RWPE2 (cell line): ENCODE measurements around the gene PPP1R15B.

Experiments
- ATAC-seq: fragments of 200-7000 bp; cut with Tn5 transposase; 3 replicates; pipeline ENCODE4 v1.9.1; 2021; ENCODE audit warnings: low read depth
- DNase-seq: peaks from one replicate; pipeline ENCODE4 v3.0.0-alpha.2; 2020; ENCODE audit warnings: low spot score
- H3K27ac ChIP-seq: fragments of 450-650 bp; 2 replicates; pipeline ENCODE4 v1.5.1; 2017; ENCODE audit warnings: mild to moderate bottlenecking; ENCODE audit not compliant: poor library complexity, severe bottlenecking
- H3K27me3 ChIP-seq: fragments of 250-450 bp; sonication (Bioruptor Pico); 2 replicates; pipeline ENCODE4 v1.5.1; 2021; ENCODE audit warnings: mild to moderate bottlenecking, moderate library complexity; ENCODE audit not compliant: insufficient read depth, poor library complexity, severe bottlenecking
- H3K36me3 ChIP-seq: fragments of 250-450 bp; sonication (Bioruptor Pico); 2 replicates; pipeline ENCODE4 v1.5.1; 2020; ENCODE audit warnings: low read depth, mild to moderate bottlenecking, moderate library complexity
- H3K4me1 ChIP-seq: fragments of 250-450 bp; sonication (Bioruptor Pico); 2 replicates; pipeline ENCODE4 v1.5.1; 2021; ENCODE audit warnings: mild to moderate bottlenecking, moderate library complexity; ENCODE audit not compliant: insufficient read depth, poor library complexity, severe bottlenecking
- H3K4me3 ChIP-seq: fragments of 250-450 bp; sonication (Bioruptor Pico); 2 replicates; pipeline ENCODE4 v1.5.1; 2021; ENCODE audit warnings: mild to moderate bottlenecking, moderate library complexity; ENCODE audit not compliant: severe bottlenecking
- H3K9me3 ChIP-seq: fragments of 250-450 bp; sonication (Bioruptor Pico); 2 replicates; pipeline ENCODE4 v1.5.1; 2021; ENCODE audit warnings: mild to moderate bottlenecking, moderate library complexity; ENCODE audit not compliant: severe bottlenecking
- TF ChIP-seq, protein P1 (sequence below): fragments of 450-650 bp; IDR thresholded peaks from one replicate; pipeline ENCODE4 v1.5.1; 2017; ENCODE audit warnings: mild to moderate bottlenecking, moderate library complexity; ENCODE audit not compliant: poor library complexity, severe bottlenecking

PPP1R15B gene

DNA sequence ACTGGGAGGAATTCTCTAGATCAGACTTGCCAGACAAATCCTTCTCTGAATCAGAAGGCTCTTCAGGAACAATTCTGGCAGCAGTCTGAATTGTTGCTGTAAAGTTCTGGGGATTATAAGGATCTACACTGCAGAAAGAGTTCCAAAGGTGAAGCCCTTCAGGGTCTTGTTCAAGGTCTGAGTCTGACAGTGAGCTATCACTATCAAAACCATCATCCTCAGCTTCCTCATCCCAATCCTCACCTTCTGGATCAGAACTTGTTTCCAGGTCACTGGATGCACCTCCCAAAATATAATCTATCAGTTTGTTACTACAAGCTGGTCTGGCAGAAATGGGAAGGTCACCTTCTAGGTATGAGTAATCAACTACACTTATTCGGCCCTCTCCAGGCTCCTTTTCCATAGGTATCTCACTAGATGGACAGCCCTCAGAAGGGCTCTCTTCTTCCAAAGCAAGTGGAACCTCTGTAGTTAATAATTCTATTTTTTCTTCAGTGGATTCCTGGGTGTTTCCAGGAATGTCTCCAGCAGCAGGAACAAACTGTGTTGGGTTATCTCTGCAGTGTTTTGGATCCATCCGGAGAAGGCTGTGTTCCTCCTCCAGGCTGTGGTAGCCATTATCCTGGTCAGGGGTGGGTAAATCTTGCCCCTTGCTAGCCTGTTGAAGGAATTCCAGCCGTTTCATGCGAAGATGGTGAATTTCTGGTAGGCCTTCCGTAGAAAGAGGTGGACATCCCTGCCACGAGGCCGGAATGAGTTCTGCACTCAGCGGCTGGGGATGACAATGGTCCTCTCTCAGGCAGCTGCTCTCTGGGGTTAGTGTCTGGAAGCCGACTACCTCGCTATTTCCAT lies 1.6 kb downstream of the PPP1R15B start:
- no peak for ATAC-seq
- peak overlapping the region; percentile 94 for H3K4me3 ChIP-seq

DNA sequence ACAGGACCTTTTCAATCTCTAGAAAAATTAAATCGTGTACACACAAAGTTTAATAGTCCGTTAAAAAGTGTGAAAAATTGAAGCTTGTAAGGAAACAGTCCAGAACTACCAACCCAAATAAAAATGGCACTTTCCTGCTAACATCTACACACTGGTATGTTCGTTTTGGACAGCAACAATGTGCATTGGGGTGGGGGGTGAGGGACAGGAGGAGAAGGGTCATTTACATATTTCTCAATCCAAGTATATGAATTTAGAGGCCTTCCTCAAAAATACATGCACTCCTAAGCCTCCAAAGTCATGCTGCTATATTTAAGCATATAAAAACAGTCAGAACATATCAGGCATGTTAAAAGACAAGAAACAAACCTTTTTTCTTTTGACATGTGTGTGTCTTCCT lies 2.5 kb downstream of the PPP1R15B start:
- Histone ChIP-seq H3K27ac (peak overlapping the region; percentile 76), H3K27me3 (no peaks in the 10 kb centered on the region), H3K4me1 (peaks cover 22% of the 10 kb centered on the region), H3K9me3 (no peaks in the 10 kb centered on the region), H3K4me3 (peak overlapping the region; percentile 94), H3K36me3 (peaks cover 70% of the 10 kb centered on the region)
- TF ChIP-seq, protein P1, sequence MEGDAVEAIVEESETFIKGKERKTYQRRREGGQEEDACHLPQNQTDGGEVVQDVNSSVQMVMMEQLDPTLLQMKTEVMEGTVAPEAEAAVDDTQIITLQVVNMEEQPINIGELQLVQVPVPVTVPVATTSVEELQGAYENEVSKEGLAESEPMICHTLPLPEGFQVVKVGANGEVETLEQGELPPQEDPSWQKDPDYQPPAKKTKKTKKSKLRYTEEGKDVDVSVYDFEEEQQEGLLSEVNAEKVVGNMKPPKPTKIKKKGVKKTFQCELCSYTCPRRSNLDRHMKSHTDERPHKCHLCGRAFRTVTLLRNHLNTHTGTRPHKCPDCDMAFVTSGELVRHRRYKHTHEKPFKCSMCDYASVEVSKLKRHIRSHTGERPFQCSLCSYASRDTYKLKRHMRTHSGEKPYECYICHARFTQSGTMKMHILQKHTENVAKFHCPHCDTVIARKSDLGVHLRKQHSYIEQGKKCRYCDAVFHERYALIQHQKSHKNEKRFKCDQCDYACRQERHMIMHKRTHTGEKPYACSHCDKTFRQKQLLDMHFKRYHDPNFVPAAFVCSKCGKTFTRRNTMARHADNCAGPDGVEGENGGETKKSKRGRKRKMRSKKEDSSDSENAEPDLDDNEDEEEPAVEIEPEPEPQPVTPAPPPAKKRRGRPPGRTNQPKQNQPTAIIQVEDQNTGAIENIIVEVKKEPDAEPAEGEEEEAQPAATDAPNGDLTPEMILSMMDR = no peak
- ATAC-seq = no peak
- no peak for DNase-seq

More for the DNA sequence above, 1.6 kb downstream of the PPP1R15B start:
- Histone ChIP-seq H3K9me3 (no peaks in the 10 kb centered on the region), H3K27me3 (no peaks in the 10 kb centered on the region), H3K27ac (peak overlapping the region; percentile 76), H3K4me1 (peaks cover 25% of the 10 kb centered on the region), H3K36me3 (peaks cover 61% of the 10 kb centered on the region)
- no peak for DNase-seq
- TF ChIP-seq, protein P1 = no peak

DNA sequence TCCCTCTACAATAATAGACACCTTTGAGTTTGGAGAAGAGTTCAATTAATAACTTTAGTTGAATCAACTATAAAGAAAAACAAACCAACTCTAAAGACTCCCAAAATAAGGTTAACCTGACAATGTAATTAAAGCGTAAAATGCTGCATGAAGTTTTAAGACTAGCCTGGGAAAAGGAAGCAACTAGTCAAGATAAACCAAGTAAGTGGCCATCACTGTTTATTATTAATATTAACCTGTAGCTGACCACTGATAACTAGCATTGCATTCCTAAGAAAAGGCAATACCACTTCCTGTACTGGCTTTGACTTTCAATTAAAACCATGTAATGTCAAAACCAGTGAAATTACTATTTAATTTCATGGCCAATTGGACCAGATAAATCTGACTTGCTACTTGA lies 3.0 kb downstream of the PPP1R15B start:
- Histone ChIP-seq H3K36me3 (peaks cover 76% of the 10 kb centered on the region), H3K27ac (peak overlapping the region; percentile 76), H3K4me1 (peaks cover 22% of the 10 kb centered on the region), H3K27me3 (no peaks in the 10 kb centered on the region), H3K4me3 (peak overlapping the region; percentile 94), H3K9me3 (no peaks in the 10 kb centered on the region)
- TF ChIP-seq, protein P1 = no peak
- no peak for DNase-seq
- ATAC-seq = no peak

DNA sequence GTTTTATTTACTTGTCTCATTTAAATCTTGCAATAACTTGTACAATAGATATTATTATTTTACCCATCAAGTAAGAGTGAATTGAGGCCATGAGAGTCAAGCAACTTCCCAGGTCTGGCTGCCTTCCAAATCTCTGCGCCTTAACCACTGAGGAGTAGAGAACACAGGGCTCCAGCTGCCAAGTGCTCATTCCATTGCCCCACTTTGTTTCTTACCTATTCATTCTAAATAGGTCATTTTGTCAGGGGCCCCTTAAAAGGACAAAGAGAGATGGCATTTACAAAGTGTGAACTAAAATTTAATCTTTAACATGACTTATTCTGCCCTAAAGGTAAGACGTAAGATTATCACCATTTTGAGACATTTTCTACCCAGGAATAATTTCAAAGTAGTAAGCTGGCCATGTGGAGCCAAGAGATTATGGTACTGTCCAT lies 3.5 kb downstream of the PPP1R15B start:
- H3K36me3 ChIP-seq = peaks cover 81% of the 10 kb centered on the region
- H3K4me1 ChIP-seq = peaks cover 22% of the 10 kb centered on the region
- peak overlapping the region; percentile 94 for H3K4me3 ChIP-seq
- TF ChIP-seq, protein P1 = no peak
- H3K9me3 ChIP-seq = no peaks in the 10 kb centered on the region
- no peak for ATAC-seq
- H3K27me3 ChIP-seq = no peaks in the 10 kb centered on the region
- no peak for DNase-seq
- peak overlapping the region; percentile 76 for H3K27ac ChIP-seq
